DND-41 (cell line): ENCODE data around the gene MDC1.

Experiments
- EZH2 ChIP-seq: IDR thresholded peaks from 3 replicates; pipeline ENCODE4 v1.6.1; 2012; ENCODE audit warnings: borderline replicate concordance, low read depth, mild to moderate bottlenecking, moderate library complexity, low read length, inconsistent platforms; ENCODE audit not compliant: severe bottlenecking
- TF ChIP-seq, protein P1 (sequence below): IDR thresholded peaks from 2 replicates; pipeline ENCODE4 v1.5.1; 2012; ENCODE audit warnings: borderline replicate concordance, low read length, moderate library complexity, mild to moderate bottlenecking; ENCODE audit not compliant: poor library complexity, severe bottlenecking; ENCODE audit errors: extremely low read depth

DNA sequence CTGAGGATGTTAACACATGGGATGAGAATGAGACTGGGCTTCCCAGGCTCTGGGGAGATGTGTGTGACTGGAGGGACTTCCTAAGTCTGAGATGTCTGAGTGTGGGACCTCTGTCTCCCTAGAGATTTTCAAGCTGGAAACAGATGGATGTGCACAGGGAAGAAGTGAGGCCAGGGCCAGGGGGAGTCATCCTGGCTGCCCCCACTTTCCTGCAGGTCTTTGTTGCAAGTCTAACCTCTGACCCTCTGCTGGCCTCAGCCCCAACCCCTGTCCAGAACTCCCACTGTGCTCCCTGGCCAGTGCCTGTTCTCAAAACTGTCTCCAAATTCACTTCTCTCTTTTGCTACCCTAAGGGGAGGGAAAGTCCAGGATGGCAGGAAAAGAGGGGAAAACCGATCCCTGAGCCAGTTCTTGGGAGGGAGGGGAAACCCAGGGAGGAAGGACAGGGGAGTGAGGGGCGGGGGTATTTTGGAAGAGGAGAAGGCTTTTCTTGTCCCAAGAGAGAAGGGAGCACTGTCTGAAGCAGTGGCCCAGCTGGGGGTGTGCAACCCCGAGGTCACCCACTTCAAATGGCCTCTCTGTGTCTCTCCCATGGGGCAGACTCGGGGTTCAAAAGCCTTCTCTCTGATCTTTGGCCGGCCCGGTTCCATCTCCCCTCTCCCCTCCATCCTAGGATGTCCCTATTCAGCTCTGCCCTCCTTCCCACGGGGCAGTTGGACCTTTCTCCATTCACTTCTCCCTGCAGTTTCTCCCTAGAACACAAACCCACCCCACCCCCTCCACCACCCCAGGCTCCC lies 33.7 kb downstream of the MDC1 start:
- TF ChIP-seq EZH2, result no peak
- TF ChIP-seq, protein P1, sequence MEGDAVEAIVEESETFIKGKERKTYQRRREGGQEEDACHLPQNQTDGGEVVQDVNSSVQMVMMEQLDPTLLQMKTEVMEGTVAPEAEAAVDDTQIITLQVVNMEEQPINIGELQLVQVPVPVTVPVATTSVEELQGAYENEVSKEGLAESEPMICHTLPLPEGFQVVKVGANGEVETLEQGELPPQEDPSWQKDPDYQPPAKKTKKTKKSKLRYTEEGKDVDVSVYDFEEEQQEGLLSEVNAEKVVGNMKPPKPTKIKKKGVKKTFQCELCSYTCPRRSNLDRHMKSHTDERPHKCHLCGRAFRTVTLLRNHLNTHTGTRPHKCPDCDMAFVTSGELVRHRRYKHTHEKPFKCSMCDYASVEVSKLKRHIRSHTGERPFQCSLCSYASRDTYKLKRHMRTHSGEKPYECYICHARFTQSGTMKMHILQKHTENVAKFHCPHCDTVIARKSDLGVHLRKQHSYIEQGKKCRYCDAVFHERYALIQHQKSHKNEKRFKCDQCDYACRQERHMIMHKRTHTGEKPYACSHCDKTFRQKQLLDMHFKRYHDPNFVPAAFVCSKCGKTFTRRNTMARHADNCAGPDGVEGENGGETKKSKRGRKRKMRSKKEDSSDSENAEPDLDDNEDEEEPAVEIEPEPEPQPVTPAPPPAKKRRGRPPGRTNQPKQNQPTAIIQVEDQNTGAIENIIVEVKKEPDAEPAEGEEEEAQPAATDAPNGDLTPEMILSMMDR, result no peak
